Neural crest cell (in vitro differentiated cells): ENCODE measurements around the gene TTLL10. TPM values are rescaled to one million over a fixed set of nuclear protein-coding genes. Genes with fewer than 3 reads are reported as not detected.

ENCODE experiments used
- DNase-seq: peaks from one replicate; pipeline ENCODE4 v3.0.0; 2021; ENCODE audit warnings: low read depth, mixed read lengths, low spot score
- H3K27ac Mint-ChIP-seq: one replicate; pipeline ENCODE4 v1.8.0; 2021; ENCODE audit warnings: mild to moderate bottlenecking, mixed read lengths; ENCODE audit not compliant: unreplicated experiment
- H3K27me3 Mint-ChIP-seq: 2 replicates; pipeline ENCODE4 v1.8.0; 2021; ENCODE audit warnings: low read depth, mild to moderate bottlenecking, mixed read lengths
- H3K36me3 Mint-ChIP-seq: 2 replicates; pipeline ENCODE4 v1.8.0; 2021; ENCODE audit warnings: low read depth, mild to moderate bottlenecking, mixed read lengths
- H3K4me1 Mint-ChIP-seq: 2 replicates; pipeline ENCODE4 v1.8.0; 2021; ENCODE audit warnings: mixed read lengths
- H3K4me3 Mint-ChIP-seq: one replicate; pipeline ENCODE4 v1.8.0; 2021; ENCODE audit warnings: mild to moderate bottlenecking, mixed read lengths
- H3K9me3 Mint-ChIP-seq: 2 replicates; pipeline ENCODE4 v1.8.0; 2021; ENCODE audit warnings: mixed read lengths
- CTCF ChIP-seq: fragments of 200-600 bp; sonication (generic); conservative IDR thresholded peaks from 2 replicates; pipeline ENCODE4 v1.5.0; 2021; ENCODE audit warnings: antibody characterized with exemption, mild to moderate bottlenecking
- total RNA-seq: library from RNA; stranded (reverse); gene quantifications from 2 replicates; pipeline ENCODE4 v1.2.1, GENCODE V29; 2021

Gene TTLL10
- total RNA-seq, 1 donor from 2014 or later = not detected

GRCh38 chr1:1223321-1223720, 49.6 kb downstream of the TTLL10 start:
- H3K27ac Mint-ChIP-seq = no peak overlapping the region
- peaks cover 9% of the 10 kb centered on the region for H3K36me3 Mint-ChIP-seq
- DNase-seq = no peak
- no peaks in the 10 kb centered on the region for H3K4me1 Mint-ChIP-seq
- no peaks in the 10 kb centered on the region for H3K9me3 Mint-ChIP-seq
- H3K4me3 Mint-ChIP-seq = no peak overlapping the region
- H3K27me3 Mint-ChIP-seq = no peaks in the 10 kb centered on the region
- no peak for TF ChIP-seq CTCF

GRCh38 chr1:1223891-1224290, 50.2 kb downstream of the TTLL10 start:
- Mint-ChIP-seq H3K4me1 (no peaks in the 10 kb centered on the region), H3K27ac (no peak overlapping the region), H3K9me3 (no peaks in the 10 kb centered on the region), H3K36me3 (peaks cover 9% of the 10 kb centered on the region), H3K4me3 (no peak overlapping the region), H3K27me3 (no peaks in the 10 kb centered on the region)
- no peak for TF ChIP-seq CTCF
- DNase-seq = no peak

- H3K4me1 Mint-ChIP-seq = peaks cover 6% of the 10 kb centered on the region
- no peak overlapping the region for H3K27ac Mint-ChIP-seq
- H3K4me3 Mint-ChIP-seq = no peak overlapping the region
- H3K27me3 Mint-ChIP-seq = no peaks in the 10 kb centered on the region
- no peaks in the 10 kb centered on the region for H3K9me3 Mint-ChIP-seq
- no peak for DNase-seq
- H3K36me3 Mint-ChIP-seq = peaks cover 14% of the 10 kb centered on the region
- TF ChIP-seq CTCF = no peak
These were observed 51.7 kb downstream of the TTLL10 start for GRCh38 chr1:1225238-1225845.

- H3K27me3 Mint-ChIP-seq = no peaks in the 10 kb centered on the region
- H3K27ac Mint-ChIP-seq = peak overlapping the region; percentile 35
- no peak for DNase-seq
- peaks cover 10% of the 10 kb centered on the region for H3K4me1 Mint-ChIP-seq
- peaks cover 12% of the 10 kb centered on the region for H3K36me3 Mint-ChIP-seq
- H3K4me3 Mint-ChIP-seq = peak overlapping the region; percentile 15
- TF ChIP-seq CTCF = no peak
- no peaks in the 10 kb centered on the region for H3K9me3 Mint-ChIP-seq
These were observed 52.2 kb downstream of the TTLL10 start for GRCh38 chr1:1225913-1226312.

- Mint-ChIP-seq H3K4me3 (no peak overlapping the region), H3K9me3 (no peaks in the 10 kb centered on the region), H3K4me1 (peaks cover 15% of the 10 kb centered on the region), H3K27ac (no peak overlapping the region), H3K36me3 (peaks cover 12% of the 10 kb centered on the region), H3K27me3 (no peaks in the 10 kb centered on the region)
- DNase-seq = no peak
- no peak for TF ChIP-seq CTCF
These were observed 53.1 kb downstream of the TTLL10 start for GRCh38 chr1:1226566-1227362.
